HCT116 (cell line): ENCODE data around the gene NELL1. TPM values are rescaled to one million over a fixed set of nuclear protein-coding genes. Genes with fewer than 3 reads are reported as not detected.

Source experiments
- ATAC-seq: fragments of 200-7000 bp; cut with Tn5 transposase; 2 replicates; pipeline ENCODE4 v1.9.1; 2020; ENCODE audit warnings: mild to moderate bottlenecking, moderate library complexity
- BruUV-seq: library from RNA; stranded (reverse); fragments of 400-500 nt; replicated peaks from 2 replicates; lab custom pipeline; 2021; lab: Mats Ljungman, UMichigan
- CTCF ChIA-PET: fragments of 300-600 bp; sonication (Branson Sonifier 250); formaldehyde crosslinking; loops from one replicate; lab custom pipeline; 2021; ENCODE audit warnings: antibody characterized with exemption; lab: Charles Lee
- POLR2A ChIA-PET: fragments of 300-600, 350-600 bp; sonication (Branson Sonifier 250); formaldehyde crosslinking; loops from one replicate; lab custom pipeline; 2021; ENCODE audit warnings: antibody characterized with exemption; lab: Charles Lee
- RAD21 ChIA-PET, 2 experiments: fragments of 300-600 bp; sonication (Branson Sonifier 250); formaldehyde crosslinking; loops; one replicate each; lab custom pipeline; 2023; ENCODE audit warnings: low total read pairs in 2 of 2; ENCODE audit not compliant: uncharacterized antibody in 2 of 2, unreplicated experiment in 2 of 2, low non-redundant PET in 1 of 2; lab: Charles Lee
- DNase-seq: peaks from one replicate; pipeline ENCODE4 v3.0.0-alpha.2; 2010; ENCODE audit warnings: low read depth, low spot score
- H2AFZ ChIP-seq: fragments of 200-600 bp; shearing (Covaris generic), sonication (generic); 2 replicates; pipeline ENCODE4 v1.6.1; 2017; ENCODE audit warnings: low read depth, mixed run types, mixed read lengths, antibody characterized with exemption, low read length; ENCODE audit not compliant: poor library complexity, severe bottlenecking
- H3K27ac ChIP-seq: 2 replicates; pipeline ENCODE4 v1.5.1; 2012; ENCODE audit warnings: low read depth, low read length
- H3K27me3 ChIP-seq: fragments of 200-600 bp; sonication (generic); 2 replicates; pipeline ENCODE4 v1.6.1; 2016; ENCODE audit warnings: mixed run types, low read length, mixed read lengths; ENCODE audit not compliant: insufficient read depth
- H3K36me3 ChIP-seq, 2 experiments: fragments of 200-500 bp in 1 of 2; fragments of 200-600 bp in 1 of 2; sonication (Bioruptor generic) in 1 of 2; sonication (generic) in 1 of 2; 2 replicates each; pipeline versions ENCODE4 v1.5.1 to v1.6.1; 2014 to 2016; ENCODE audit warnings: low read length in 2 of 2, inconsistent platforms in 1 of 2, mixed read lengths in 1 of 2, mixed run types in 1 of 2; ENCODE audit not compliant: insufficient read depth in 2 of 2, control insufficient read depth in 1 of 2
- H3K4me1 ChIP-seq, 2 experiments: fragments of 200-600 bp in 1 of 2; sonication (generic) in 1 of 2; 2 replicates each; pipeline versions ENCODE4 v1.5.1 to v1.6.1; 2012 to 2017; ENCODE audit warnings: low read length in 2 of 2, inconsistent platforms in 1 of 2, mild to moderate bottlenecking in 1 of 2, mixed read lengths in 1 of 2, mixed run types in 1 of 2, moderate library complexity in 1 of 2; ENCODE audit not compliant: insufficient read depth in 2 of 2, control insufficient read depth in 1 of 2
- H3K4me2 ChIP-seq: fragments of 200-600 bp; sonication (generic); 2 replicates; pipeline ENCODE4 v1.6.1; 2017; ENCODE audit warnings: mixed run types, low read length, mixed read lengths
- H3K4me3 ChIP-seq, 2 experiments: fragments of 200-600 bp in 1 of 2; sonication (generic) in 1 of 2; replicated peaks in 1 of 2; 2 replicates each; pipeline ENCODE4 v1.5.1; 2011 to 2016; ENCODE audit warnings: low read length in 2 of 2, control low read depth in 1 of 2, low read depth in 1 of 2, mild to moderate bottlenecking in 1 of 2, mixed read lengths in 1 of 2, mixed run types in 1 of 2
- H3K79me2 ChIP-seq: fragments of 200-600 bp; sonication (generic); 2 replicates; pipeline ENCODE4 v1.6.1; 2017; ENCODE audit warnings: mild to moderate bottlenecking, mixed run types, low read length, moderate library complexity, mixed read lengths; ENCODE audit not compliant: insufficient read depth
- H3K9ac ChIP-seq: fragments of 200-600 bp; sonication (generic); 2 replicates; pipeline ENCODE4 v1.6.1; 2016; ENCODE audit warnings: low read length, mixed read lengths
- H3K9me2 ChIP-seq: fragments of 200-600 bp; sonication (generic), shearing (Covaris generic); 2 replicates; pipeline ENCODE4 v1.6.1; 2017; ENCODE audit warnings: mixed run types, mild to moderate bottlenecking, moderate library complexity; ENCODE audit not compliant: insufficient read depth
- H3K9me3 ChIP-seq, 2 experiments: fragments of 200-500 bp in 1 of 2; fragments of 200-600 bp in 1 of 2; sonication (Bioruptor generic) in 1 of 2; sonication (generic) in 1 of 2; 2 replicates each; pipeline ENCODE4 v1.6.1; 2014 to 2017; ENCODE audit warnings: low read length in 2 of 2, mixed read lengths in 2 of 2, inconsistent platforms in 1 of 2, low read depth in 1 of 2, mild to moderate bottlenecking in 1 of 2, mixed run types in 1 of 2, moderate library complexity in 1 of 2; ENCODE audit not compliant: control insufficient read depth in 1 of 2, insufficient read depth in 1 of 2
- H4K20me1 ChIP-seq: fragments of 200-600 bp; sonication (generic), shearing (Covaris generic); 2 replicates; pipeline ENCODE4 v1.6.1; 2017; ENCODE audit warnings: mixed run types, mild to moderate bottlenecking, moderate library complexity; ENCODE audit not compliant: insufficient read depth
- ATF3 ChIP-seq: IDR thresholded peaks from 2 replicates; pipeline ENCODE4 v1.6.1; 2012
- CBX3 ChIP-seq: IDR thresholded peaks from 2 replicates; pipeline ENCODE4 v1.6.1; 2012; ENCODE audit warnings: low read depth
- CTCF ChIP-seq, 3 experiments: fragments of 200-600 bp in 1 of 3; sonication (generic) in 1 of 3; IDR thresholded peaks in 2 of 3; conservative IDR thresholded peaks in 1 of 3; 2 replicates each; pipeline ENCODE4 v1.5.1; 2012 to 2017; ENCODE audit warnings: low read depth in 2 of 3, low read length in 2 of 3, antibody characterized with exemption in 1 of 3, borderline replicate concordance in 1 of 3, control low read depth in 1 of 3, mild to moderate bottlenecking in 1 of 3, mixed read lengths in 1 of 3, mixed run types in 1 of 3, moderate library complexity in 1 of 3; ENCODE audit not compliant: insufficient read depth in 1 of 3
- EGR1 ChIP-seq: IDR thresholded peaks from 2 replicates; pipeline ENCODE4 v1.6.1; 2012; ENCODE audit warnings: low read depth
- ELF1 ChIP-seq: IDR thresholded peaks from 2 replicates; pipeline ENCODE4 v1.6.1; 2012; ENCODE audit warnings: low read depth, borderline replicate concordance
- EZH2phosphoT487 ChIP-seq: fragments of 200-600 bp; IDR thresholded peaks from 2 replicates; pipeline ENCODE4 v1.6.1; 2018; ENCODE audit warnings: antibody characterized with exemption, borderline replicate concordance
- FOSL1 ChIP-seq: IDR thresholded peaks from 2 replicates; pipeline ENCODE4 v1.6.1; 2012; ENCODE audit warnings: low read depth
- JUND ChIP-seq: IDR thresholded peaks from 2 replicates; pipeline ENCODE4 v1.6.1; 2012
- MAX ChIP-seq: IDR thresholded peaks from 2 replicates; pipeline ENCODE4 v1.6.1; 2012
- POLR2A ChIP-seq: IDR thresholded peaks from 2 replicates; pipeline ENCODE4 v1.7.0; 2011; ENCODE audit warnings: borderline replicate concordance; ENCODE audit not compliant: insufficient read depth, insufficient read length; ENCODE audit errors: extremely low read depth
- POLR2AphosphoS5 ChIP-seq: IDR thresholded peaks from 2 replicates; pipeline ENCODE4 v1.6.1; 2011; ENCODE audit warnings: mild to moderate bottlenecking, low read depth, low read length, moderate library complexity
- SIN3A ChIP-seq: IDR thresholded peaks from 2 replicates; pipeline ENCODE4 v1.6.1; 2012; ENCODE audit warnings: low read depth
- TCF7L2 ChIP-seq: IDR thresholded peaks from 2 replicates; pipeline ENCODE4 v1.7.0; 2011; ENCODE audit warnings: borderline replicate concordance, inconsistent platforms; ENCODE audit not compliant: insufficient read depth, insufficient read length; ENCODE audit errors: extremely low read depth
- intact Hi-C: fragments of 100-400 bp; cut with micrococcal nuclease; formaldehyde crosslinking; loops from 2 replicates; pipeline ENCODE4 v1.10.0; 2022
- total RNA-seq: library from RNA; stranded (reverse); gene quantifications from one replicate; pipeline ENCODE4 v1.2.1, GENCODE V29; 2021; ENCODE audit not compliant: unreplicated experiment

NELL1 gene
- total RNA-seq, 1 experiment from 2014 or later = not detected

- Histone ChIP-seq H3K79me2 (no peaks in the 10 kb centered on the region), H3K9ac (no peak overlapping the region), H2AFZ (no peak overlapping the region), H3K9me3 (peaks cover 7 to 23% of the 10 kb centered on the region in 2 experiments; a peak in 2 of 4 replicates), H3K27ac (no peak overlapping the region), H3K4me3 (no peak overlapping the region), H3K36me3 (no peaks in the 10 kb centered on the region), H4K20me1 (no peaks in the 10 kb centered on the region), H3K4me1 (no peaks in the 10 kb centered on the region), H3K9me2 (no peaks in the 10 kb centered on the region), H3K27me3 (no peaks in the 10 kb centered on the region), H3K4me2 (no peak overlapping the region)
- DNase-seq = no peak
- intact Hi-C loops = no loop called here
- ChIA-PET RAD21 (no interaction called here), CTCF (no interaction called here), POLR2A (no interaction called here)
- BruUV-seq = no TSS peak
- no peak for TF ChIP-seq POLR2AphosphoS5
- no peak for ATAC-seq
Measured at GRCh38 chr11:21615955-21616371, 946.6 kb downstream of the NELL1 start.

- Histone ChIP-seq H3K9ac (no peak overlapping the region), H2AFZ (no peak overlapping the region), H3K4me1 (no peaks in the 10 kb centered on the region), H3K36me3 (no peaks in the 10 kb centered on the region), H3K27ac (no peak overlapping the region)
- intact Hi-C loops = no loop called here
- ATAC-seq = no peak
- TF ChIP-seq JUND = no peak
- no peak for TF ChIP-seq CTCF (IDR thresholded peaks at IDR 0.05 in 2 of 3, conservative IDR thresholded peaks at IDR 0.05 in 1 of 3; ENCODE audit: borderline replicate concordance in 1 of 3, insufficient read depth in 1 of 3, low read depth in 2 of 3, low read length in 2 of 3)
- no peak for TF ChIP-seq ATF3
- no peak for TF ChIP-seq MAX
- no peak for TF ChIP-seq EZH2phosphoT487
- TF ChIP-seq ELF1 = no peak
- no peak for TF ChIP-seq CBX3
- no peak for TF ChIP-seq SIN3A
- TF ChIP-seq FOSL1 = no peak
- TF ChIP-seq POLR2A = no peak
- no peak for TF ChIP-seq TCF7L2
- no peak for TF ChIP-seq EGR1
- TF ChIP-seq, all 23 proteins: peak for 0
- Histone ChIP-seq H3K4me2 (no peak overlapping the region), H3K27me3 (no peaks in the 10 kb centered on the region), H4K20me1 (no peaks in the 10 kb centered on the region), H3K4me3 (no peak overlapping the region), H3K79me2 (no peaks in the 10 kb centered on the region), H3K9me3 (peaks cover 7 to 22% of the 10 kb centered on the region in 2 experiments; a peak in 2 of 4 replicates), H3K9me2 (no peaks in the 10 kb centered on the region)
- no peak for DNase-seq
- ChIA-PET RAD21 (no interaction called here), CTCF (no interaction called here), POLR2A (no interaction called here)
- no TSS peak for BruUV-seq
Measured at GRCh38 chr11:21622566-21622965, 953.2 kb downstream of the NELL1 start.
